ENCODE measurements around the gene ELFN2. TPM values are rescaled to one million over a fixed set of nuclear protein-coding genes. Genes with fewer than 3 reads are reported as not detected.

The ELFN2 gene
- total RNA-seq, 1 experiment from 2014 or later, result 4.0 TPM

GRCh38 chr22:37336579-37336978 lies 90.7 kb downstream of the ELFN2 start:
- no TSS peak for BruUV-seq (replicated peaks)
- Mint-ChIP-seq H3K4me3 (ENCODE audit: unreplicated experiment) (no peak overlapping the region), H3K27ac (ENCODE audit: unreplicated experiment) (no peak overlapping the region), H3K27me3 (ENCODE audit: insufficient read depth, unreplicated experiment) (no peaks in the 10 kb centered on the region), H3K9me3 (ENCODE audit: unreplicated experiment) (no peaks in the 10 kb centered on the region), H3K36me3 (ENCODE audit: insufficient read depth, unreplicated experiment) (no peaks in the 10 kb centered on the region), H3K4me1 (ENCODE audit: low read depth, unreplicated experiment) (peaks cover 42% of the 10 kb centered on the region)
- Histone ChIP-seq H3K9me3 (no peaks in the 10 kb centered on the region), H3K27me3 (replicated peaks; ENCODE audit: control insufficient read depth, insufficient read depth, low read length) (no peaks in the 10 kb centered on the region), H3K4me1 (peaks cover 35% of the 10 kb centered on the region), H3K4me3 (ENCODE audit: low read depth, low read length) (no peak overlapping the region), H3K36me3 (ENCODE audit: control insufficient read depth, insufficient read depth, low read length) (no peaks in the 10 kb centered on the region)
- intact Hi-C loops (cut with micrococcal nuclease; ENCODE audit: unreplicated experiment), result no loop called here
- DNase-seq, result no peak
- TF ChIP-seq, protein P1, sequence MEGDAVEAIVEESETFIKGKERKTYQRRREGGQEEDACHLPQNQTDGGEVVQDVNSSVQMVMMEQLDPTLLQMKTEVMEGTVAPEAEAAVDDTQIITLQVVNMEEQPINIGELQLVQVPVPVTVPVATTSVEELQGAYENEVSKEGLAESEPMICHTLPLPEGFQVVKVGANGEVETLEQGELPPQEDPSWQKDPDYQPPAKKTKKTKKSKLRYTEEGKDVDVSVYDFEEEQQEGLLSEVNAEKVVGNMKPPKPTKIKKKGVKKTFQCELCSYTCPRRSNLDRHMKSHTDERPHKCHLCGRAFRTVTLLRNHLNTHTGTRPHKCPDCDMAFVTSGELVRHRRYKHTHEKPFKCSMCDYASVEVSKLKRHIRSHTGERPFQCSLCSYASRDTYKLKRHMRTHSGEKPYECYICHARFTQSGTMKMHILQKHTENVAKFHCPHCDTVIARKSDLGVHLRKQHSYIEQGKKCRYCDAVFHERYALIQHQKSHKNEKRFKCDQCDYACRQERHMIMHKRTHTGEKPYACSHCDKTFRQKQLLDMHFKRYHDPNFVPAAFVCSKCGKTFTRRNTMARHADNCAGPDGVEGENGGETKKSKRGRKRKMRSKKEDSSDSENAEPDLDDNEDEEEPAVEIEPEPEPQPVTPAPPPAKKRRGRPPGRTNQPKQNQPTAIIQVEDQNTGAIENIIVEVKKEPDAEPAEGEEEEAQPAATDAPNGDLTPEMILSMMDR (IDR thresholded peaks at IDR 0.05; ENCODE audit: insufficient read depth in 1 of 2, low read depth in 1 of 2, low read length in 1 of 2, severe bottlenecking in 1 of 2, unreplicated experiment in 1 of 2), result no peak
- ChIA-PET POLR2A (no interaction called here), CTCF (interaction anchor here (0.6 kb wide), 1 partner anchor 10 kb away, joined by 3 read pairs; no protein-coding TSS in a partner anchor)

- TF ChIP-seq, protein P1 (IDR thresholded peaks at IDR 0.05; ENCODE audit: insufficient read depth in 1 of 2, low read depth in 1 of 2, low read length in 1 of 2, severe bottlenecking in 1 of 2, unreplicated experiment in 1 of 2), result no peak
- ChIA-PET CTCF (interaction anchor here (0.6 kb wide), 1 partner anchor 12 kb away, joined by 3 read pairs; no protein-coding TSS in a partner anchor), POLR2A (no interaction called here)
- Histone ChIP-seq H3K4me1 (peaks cover 35% of the 10 kb centered on the region), H3K4me3 (ENCODE audit: low read depth, low read length) (no peak overlapping the region), H3K27me3 (replicated peaks; ENCODE audit: control insufficient read depth, insufficient read depth, low read length) (no peaks in the 10 kb centered on the region), H3K9me3 (no peaks in the 10 kb centered on the region), H3K36me3 (ENCODE audit: control insufficient read depth, insufficient read depth, low read length) (no peaks in the 10 kb centered on the region)
- Mint-ChIP-seq H3K27me3 (ENCODE audit: insufficient read depth, unreplicated experiment) (no peaks in the 10 kb centered on the region), H3K9me3 (ENCODE audit: unreplicated experiment) (no peaks in the 10 kb centered on the region), H3K36me3 (ENCODE audit: insufficient read depth, unreplicated experiment) (no peaks in the 10 kb centered on the region), H3K27ac (ENCODE audit: unreplicated experiment) (no peak overlapping the region), H3K4me1 (ENCODE audit: low read depth, unreplicated experiment) (peaks cover 41% of the 10 kb centered on the region), H3K4me3 (ENCODE audit: unreplicated experiment) (peak overlapping the region; percentile 19)
- BruUV-seq (replicated peaks), result no TSS peak
- intact Hi-C loops (cut with micrococcal nuclease; ENCODE audit: unreplicated experiment), result no loop called here
- DNase-seq, result no peak
These were observed 91.5 kb downstream of the ELFN2 start for GRCh38 chr22:37335806-37336199.

DNA sequence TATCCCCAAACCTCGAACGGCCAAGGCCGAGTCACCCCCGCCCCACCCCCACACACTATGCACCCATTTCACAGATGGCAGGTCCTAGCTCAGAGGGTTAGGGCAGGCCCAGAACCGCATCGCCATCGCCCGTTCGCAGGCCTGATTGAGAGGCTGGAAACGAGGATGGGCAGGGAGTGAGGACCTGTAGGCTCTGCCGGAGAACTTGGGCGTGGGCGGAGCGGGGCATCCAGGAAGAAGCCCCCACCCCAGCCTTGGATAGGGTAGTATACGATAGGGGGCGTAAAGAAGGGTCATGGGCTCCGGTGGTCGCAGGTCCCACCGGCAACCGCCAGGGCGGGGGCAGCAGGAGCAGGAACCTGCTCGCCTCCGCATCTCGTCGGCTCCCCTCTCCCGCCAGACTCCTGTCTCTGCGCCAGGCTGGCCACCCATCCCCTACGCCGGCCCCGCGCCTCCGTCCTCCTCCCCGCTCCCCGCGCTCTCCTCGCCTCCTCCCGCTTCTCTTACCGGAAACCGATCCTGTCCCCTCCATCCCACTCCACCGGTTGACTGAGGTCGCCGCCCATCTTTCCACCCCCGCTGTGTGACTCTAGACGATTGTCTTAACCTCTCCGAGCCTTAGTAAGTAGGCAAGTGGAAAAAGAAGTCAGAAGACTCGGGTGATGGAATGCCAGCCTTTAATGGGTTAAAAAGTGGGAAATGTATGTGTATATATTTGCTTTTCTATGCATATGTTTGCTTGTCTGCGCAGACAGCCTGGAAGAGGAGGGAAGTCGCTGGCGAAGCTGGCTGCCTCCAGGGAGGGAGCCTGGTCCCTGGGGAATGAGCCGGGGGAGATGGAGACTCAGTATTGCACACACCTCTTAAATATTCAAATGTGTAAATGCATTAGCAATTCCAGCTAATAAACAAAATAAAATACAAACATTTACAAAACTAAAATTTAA lies 92.1 kb downstream of the ELFN2 start:
- H3K36me3 Mint-ChIP-seq (ENCODE audit: insufficient read depth, unreplicated experiment), result peaks cover 4% of the 10 kb centered on the region
- intact Hi-C loops (cut with micrococcal nuclease; ENCODE audit: unreplicated experiment), result no loop called here
- H3K36me3 ChIP-seq (ENCODE audit: control insufficient read depth, insufficient read depth, low read length), result no peaks in the 10 kb centered on the region
- DNase-seq, result peak; percentile 48 to 56
- TF ChIP-seq, protein P1 (IDR thresholded peaks at IDR 0.05; ENCODE audit: insufficient read depth in 1 of 2, low read depth in 1 of 2, low read length in 1 of 2, severe bottlenecking in 1 of 2, unreplicated experiment in 1 of 2), result no peak
- no peaks in the 10 kb centered on the region for H3K27me3 ChIP-seq (replicated peaks; ENCODE audit: control insufficient read depth, insufficient read depth, low read length)
- H3K4me3 Mint-ChIP-seq (ENCODE audit: unreplicated experiment), result peak overlapping the region; percentile 19
- no peak overlapping the region for H3K27ac Mint-ChIP-seq (ENCODE audit: unreplicated experiment)
- ChIA-PET POLR2A (no interaction called here), CTCF (interaction anchor here (0.5 to 0.8 kb wide), 3 partner anchors 10 to 842 kb away, joined by 3 read pairs; no protein-coding TSS in a partner anchor)
- H3K27me3 Mint-ChIP-seq (ENCODE audit: insufficient read depth, unreplicated experiment), result no peaks in the 10 kb centered on the region
- H3K4me1 Mint-ChIP-seq (ENCODE audit: low read depth, unreplicated experiment), result peaks cover 39% of the 10 kb centered on the region
- no TSS peak for BruUV-seq (replicated peaks)
- H3K9me3 ChIP-seq, result no peaks in the 10 kb centered on the region
- no peaks in the 10 kb centered on the region for H3K9me3 Mint-ChIP-seq (ENCODE audit: unreplicated experiment)
- peaks cover 38% of the 10 kb centered on the region for H3K4me1 ChIP-seq
- no peak overlapping the region for H3K4me3 ChIP-seq (ENCODE audit: low read depth, low read length)

All from Caco-2 (cell line).